Measurements from ENCODE around the gene MYMK.

The MYMK gene

GRCh38 chr9:133496861-133497842, 27.6 kb downstream of the MYMK start:
- no peak for DNase-seq

- DNase-seq = no peak
Measured at GRCh38 chr9:133495327-133496293, 29.1 kb downstream of the MYMK start.

- no peak for DNase-seq
Measured at GRCh38 chr9:133494636-133495326, 30.0 kb downstream of the MYMK start.

GRCh38 chr9:133493845-133494540, 30.8 kb downstream of the MYMK start:
- no peak for DNase-seq

DNA sequence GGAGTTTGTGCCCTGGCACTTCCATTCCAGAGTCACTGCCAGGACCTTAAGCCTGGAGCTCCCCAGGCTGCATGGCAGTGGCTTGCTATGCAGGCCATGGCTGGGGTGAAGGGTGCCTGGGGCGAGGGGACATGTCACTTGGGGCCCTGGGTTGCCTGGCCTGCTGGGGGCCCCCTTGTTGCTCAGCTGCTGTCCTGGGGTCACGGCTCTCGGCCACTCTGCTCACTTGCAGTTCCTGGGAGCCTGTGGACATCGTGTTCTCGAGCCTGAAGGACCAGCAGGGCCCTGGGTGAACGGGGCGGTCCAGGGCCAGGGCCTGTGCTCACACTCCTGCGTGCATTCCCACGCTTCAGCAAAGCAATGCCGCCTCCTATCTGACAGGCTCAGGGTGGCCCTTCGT, 31.3 kb downstream of the MYMK start:
- DNase-seq = no peak

DNA sequence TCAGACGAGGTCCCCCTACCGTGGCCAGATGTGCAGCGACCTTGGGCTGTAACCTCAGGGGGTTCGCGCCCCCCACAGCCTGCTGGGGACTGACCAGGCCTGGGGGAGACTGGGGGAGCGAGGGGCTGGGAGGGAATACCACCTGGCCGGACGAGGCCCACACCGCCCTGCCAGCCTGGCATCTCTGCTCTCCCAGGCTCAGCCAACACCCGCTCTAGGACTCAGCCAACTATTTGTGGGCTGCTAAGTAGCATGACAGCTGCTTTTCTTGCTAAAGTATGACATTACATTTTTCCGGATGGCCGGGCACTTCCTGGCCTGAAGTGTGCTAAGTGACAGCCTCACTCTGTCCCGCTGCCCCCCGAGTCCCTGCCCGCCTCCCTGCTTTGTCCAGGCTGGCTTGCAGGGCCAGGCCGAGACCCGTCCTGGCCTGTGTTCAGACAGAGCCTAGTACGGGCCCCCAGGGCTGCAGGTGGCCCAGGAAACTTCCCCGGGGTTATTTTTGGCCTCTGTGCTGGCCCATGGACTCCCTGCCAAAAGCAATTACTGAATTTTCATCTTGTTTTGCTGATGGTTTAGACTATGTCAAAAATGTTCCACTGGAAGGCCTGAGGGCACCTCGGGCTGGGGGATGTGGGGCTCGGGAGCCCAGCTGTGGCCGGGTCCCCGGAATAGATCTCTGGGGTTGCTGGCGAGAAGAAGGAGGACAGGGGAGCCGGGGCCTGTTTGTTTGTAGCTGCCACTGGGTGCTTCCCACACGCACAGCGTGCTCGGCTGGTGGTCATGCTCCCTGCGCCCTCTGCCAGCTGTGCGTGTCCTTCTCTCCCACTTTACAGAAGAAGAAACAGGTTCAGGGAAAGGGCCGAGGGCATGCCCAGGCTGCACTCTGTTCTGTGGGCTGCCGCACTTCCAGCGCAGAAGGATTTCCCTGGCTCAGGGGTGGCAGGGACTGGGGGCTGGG, 32.4 kb downstream of the MYMK start:
- no peak for DNase-seq

GRCh38 chr9:133491656-133491925, 33.2 kb downstream of the MYMK start:
- no peak for DNase-seq

- DNase-seq = no peak
Measured at GRCh38 chr9:133490865-133491655, 33.7 kb downstream of the MYMK start.

- no peak for DNase-seq
Measured at GRCh38 chr9:133490201-133490681, 34.5 kb downstream of the MYMK start.

- no peak for DNase-seq
Measured at GRCh38 chr9:133489253-133490190, 35.2 kb downstream of the MYMK start.

GRCh38 chr9:133488686-133489252, 36.0 kb downstream of the MYMK start:
- no peak for DNase-seq

DNA sequence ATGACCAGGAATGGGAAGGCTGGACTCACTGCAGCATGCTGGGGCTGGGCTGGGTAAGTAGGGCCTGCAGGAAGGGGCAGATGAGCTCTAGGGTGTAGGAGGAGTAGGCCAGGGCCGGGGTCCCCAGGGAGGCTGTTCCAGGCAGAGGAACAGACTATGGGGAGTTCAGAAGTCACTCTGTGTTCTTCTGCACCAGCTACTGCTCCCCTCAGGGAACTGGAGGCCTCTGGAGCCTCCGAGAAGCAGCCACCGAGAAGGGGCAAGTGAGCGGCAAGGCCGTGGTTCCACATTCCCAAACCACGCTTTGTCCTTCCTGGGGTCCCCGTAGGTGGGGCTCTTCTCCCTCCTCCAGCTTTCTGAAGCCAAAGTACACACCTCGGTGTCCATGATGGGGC, 37.4 kb downstream of the MYMK start:
- DNase-seq = no peak

DNA sequence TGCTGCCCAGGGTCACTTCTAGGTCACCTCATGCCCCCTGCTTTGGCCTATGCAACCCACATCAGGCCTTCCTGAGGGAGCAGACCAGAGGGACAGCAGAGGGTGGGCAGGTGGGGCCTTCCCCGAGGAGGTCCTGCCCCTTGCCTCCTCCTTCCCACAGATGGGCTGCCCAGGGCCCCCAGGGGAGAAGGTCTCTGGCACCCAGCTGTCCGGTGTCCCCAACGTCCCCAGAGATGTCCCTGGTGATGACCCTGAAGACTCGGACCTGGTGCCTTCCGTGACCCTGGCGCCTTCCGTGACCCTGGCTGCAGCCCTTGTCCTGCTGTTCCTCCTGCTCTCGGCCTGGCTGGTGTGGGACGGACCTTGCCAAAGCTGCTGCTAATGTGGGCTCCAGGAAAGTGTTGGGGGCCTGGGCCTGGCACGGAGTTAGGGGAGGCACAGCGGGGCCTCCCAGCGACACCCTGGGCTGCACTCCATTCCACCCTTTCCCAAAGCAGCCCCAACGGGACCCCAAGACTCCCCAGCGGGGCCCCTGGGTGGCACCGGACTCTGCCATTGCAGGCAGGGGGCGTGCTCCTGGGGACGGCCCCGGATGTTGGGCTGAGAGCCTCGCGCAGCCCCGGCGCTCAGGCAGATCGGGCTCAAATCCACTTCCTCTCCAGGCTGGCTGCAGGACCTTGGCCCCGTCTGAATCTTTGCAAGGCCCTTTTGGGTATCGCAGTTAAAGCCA, 39.1 kb downstream of the MYMK start:
- no peak for DNase-seq

GRCh38 chr9:133484671-133485437, 39.9 kb downstream of the MYMK start:
- DNase-seq = no peak

GRCh38 chr9:133483611-133484010, 41.1 kb downstream of the MYMK start:
- no peak for DNase-seq

DNA sequence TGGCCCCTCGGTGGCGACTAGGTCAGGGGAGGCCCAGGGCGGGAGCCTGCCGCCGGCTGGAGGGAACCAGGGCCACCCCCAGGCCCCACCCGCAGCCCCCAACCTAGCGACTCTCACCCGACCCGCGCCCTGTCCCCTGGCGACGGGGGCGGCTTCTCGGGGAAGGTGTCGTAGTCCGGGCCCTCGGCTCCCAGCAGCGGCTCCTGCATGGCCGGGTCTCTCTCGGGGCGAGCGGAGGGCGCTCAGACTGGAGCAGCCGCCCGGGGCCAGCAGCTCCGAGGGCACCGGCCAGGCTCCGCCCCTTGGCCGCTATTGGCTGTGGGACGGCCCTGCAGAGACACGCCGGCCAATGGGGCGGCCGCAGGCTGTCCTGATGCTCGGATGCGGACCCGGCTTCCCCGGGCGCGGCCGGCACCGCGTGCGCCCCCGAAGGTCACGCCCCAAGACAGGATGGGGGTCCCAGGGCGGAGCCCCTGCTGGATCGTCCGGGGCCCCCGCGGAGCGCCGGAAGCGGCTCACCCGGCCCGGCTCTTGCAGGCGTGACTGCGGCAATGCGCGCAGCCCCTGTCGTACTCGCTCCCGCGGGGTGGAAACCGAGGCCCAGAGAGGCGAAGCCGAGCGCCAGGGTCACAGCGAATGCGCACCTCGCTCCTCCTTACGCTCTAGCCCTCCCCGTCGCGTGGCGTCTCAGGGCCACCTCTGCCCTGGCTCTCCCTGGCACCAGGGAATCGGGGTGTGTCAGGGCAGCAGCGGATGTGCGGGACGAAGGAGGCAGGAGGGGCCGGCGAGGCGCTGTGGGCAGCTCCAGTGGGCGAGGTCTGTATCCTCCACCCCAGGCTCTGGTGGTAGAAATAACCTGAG, 45.7 kb downstream of the MYMK start, which contains the start of gene SLC2A6:
Gene SLC2A6 (minus strand): TSS at position 249 of the 861 bp plus-strand sequence. CDS start 40 bp downstream, at position 209.
- peak; percentile 69 for DNase-seq

All from activated effector memory CD4-positive, alpha-beta T cell treated with Interleukin-2 at 50 U/mL for 16 hours (primary cell).